Effector CD4-positive, alpha-beta T cell (primary cell): ENCODE data around the gene ANP32A.

Experiments
- DNase-seq: peaks from one replicate; pipeline ENCODE4 v3.0.0-alpha.2; 2020

The ANP32A gene

DNA sequence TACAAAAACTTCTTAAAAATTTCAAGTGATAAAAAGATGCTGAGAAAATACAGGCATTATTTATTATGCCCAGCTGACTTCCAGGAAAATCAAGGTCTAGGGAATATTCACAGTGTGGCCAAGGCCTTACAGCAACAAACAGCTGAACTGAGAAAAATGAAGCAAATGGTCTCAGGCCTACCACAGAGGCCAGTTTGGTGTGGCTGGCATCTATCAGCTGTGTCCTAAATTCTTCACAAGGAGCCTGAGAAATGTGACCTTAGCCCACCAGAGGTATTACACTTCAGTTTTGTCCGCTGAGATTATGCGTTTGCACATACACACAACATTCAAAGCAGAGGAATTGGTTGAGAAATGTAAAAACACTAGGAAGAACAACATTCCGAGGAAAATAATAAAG is 77.4 kb downstream of the ANP32A start:
- no peak for DNase-seq

DNA sequence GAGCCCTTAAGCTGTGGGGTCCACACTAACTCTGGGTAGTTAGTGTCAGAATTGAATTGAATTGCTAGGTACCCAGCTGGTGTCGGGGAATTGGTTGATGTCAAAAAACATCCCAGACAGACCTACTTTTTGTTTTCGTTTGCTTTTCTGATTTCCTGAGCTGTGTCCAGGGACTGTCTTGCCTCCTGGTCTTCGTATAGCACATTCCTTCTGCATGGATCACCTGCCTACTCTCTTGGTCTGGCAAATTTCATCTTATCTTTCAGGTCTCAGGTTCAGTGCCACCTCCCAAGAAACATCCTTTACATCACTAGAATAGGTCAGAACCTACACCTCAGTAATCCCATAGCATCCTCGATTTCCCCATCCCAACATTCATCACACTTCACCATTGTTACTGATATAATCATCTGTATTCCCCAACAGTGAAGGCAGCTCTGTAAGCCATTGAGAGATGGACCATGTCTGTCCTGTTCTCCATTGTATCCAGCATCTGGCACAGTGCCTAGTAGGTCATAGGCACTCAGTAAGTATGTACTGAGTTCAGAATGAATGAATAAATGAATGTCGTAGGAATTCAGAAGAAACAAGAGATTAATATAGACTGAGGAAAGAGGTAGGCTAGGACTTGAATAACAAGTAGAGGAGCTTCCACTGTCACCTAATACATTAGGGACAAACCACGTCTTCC is 81.2 kb downstream of the ANP32A start:
- DNase-seq: no peak

DNA sequence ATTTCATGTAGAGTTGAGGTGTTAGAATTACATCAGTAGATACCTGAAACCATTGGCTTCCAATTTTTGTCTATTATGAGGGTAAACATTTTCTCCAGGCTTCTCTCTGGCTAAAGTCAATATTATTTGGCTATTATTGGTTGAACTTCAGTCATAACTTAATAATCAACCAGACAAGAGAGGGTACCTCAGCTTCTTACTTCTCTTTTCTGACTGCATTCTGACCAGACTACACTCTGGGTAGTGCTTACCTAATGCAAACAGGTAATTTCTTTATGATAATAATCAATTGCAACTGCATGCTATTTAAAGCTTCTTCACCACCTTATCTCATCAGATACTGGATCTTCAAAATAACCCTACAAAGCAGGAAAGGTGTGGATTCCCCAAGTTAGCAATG is 85.1 kb downstream of the ANP32A start:
- no peak for DNase-seq

DNA sequence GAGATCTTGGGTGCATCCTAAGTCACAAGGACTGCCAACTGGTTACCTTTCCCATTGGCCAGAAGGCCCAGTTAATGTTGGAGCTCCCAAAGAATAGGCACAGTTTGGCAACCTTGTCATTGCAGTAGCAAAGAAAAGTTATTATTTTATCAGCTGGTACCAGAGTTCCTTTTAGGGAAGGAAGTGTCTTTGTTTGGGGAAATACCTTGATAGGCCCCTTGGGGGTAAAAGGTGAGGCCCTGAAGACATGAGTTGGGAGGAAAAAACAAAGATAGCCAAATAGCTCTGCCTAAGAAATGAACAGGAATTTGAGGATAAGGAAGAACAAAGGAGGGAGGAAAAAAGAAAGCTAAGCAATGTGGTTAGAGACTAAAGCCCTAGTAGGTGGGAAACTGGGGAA is 85.8 kb downstream of the ANP32A start:
- no peak for DNase-seq

DNA sequence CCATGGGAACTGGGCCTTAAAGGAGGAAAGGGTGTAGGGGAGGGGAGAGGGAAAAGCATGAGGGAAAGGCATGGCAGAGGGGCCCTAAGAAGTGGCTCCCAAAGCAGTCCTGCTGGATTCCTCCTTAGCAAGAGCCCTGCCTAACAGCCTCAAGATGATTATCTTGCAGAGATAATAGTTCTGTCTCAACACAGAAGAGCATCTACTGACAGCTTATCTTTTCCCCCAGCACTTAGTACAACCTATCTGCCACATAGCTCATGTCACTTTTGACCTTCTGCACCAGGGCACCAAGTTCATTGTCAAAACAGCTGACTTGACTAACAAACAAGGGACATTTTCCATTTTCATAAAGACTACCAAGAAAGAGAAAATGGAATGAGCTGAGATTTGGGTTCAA is 86.3 kb downstream of the ANP32A start:
- no peak for DNase-seq

DNA sequence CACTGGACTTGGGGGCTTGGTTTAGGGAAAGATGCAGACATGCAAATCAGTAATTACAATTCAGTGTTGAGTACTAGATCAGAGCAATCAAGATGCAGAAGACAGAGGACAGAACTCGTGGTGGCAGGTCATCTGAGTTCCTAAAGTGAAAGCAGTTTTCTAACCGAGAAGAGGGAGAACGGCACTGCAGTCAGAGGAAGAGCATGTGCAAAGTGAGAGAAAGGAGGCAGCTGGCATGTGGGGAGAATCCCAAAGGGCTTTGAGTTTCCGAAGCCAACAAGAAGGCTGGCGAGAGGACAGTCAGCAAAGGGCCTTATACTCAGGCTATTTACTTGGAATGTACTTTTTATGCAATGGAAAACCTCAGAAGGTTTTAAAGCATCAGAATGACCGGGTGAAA is 87.0 kb downstream of the ANP32A start:
- no peak for DNase-seq

DNA sequence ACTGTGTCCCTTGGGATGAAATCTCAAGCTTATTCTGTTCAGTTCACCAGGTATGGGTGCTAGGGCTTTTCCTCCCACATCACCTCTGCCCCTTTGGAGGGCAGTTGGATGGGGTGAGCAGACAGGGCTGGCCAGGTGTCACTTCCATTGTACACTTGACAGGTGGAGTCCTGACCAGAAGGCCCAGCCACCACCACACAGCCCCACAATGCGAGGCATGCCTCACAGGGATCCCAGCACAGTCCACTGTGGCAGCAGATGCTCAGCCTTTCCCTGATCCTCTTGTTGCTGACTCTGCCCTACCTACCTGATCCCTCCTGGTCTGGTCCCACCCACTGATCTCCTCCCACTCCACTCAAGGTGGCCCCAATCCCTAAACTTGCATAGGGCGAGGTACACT is 88.2 kb downstream of the ANP32A start:
- no peak for DNase-seq

DNA sequence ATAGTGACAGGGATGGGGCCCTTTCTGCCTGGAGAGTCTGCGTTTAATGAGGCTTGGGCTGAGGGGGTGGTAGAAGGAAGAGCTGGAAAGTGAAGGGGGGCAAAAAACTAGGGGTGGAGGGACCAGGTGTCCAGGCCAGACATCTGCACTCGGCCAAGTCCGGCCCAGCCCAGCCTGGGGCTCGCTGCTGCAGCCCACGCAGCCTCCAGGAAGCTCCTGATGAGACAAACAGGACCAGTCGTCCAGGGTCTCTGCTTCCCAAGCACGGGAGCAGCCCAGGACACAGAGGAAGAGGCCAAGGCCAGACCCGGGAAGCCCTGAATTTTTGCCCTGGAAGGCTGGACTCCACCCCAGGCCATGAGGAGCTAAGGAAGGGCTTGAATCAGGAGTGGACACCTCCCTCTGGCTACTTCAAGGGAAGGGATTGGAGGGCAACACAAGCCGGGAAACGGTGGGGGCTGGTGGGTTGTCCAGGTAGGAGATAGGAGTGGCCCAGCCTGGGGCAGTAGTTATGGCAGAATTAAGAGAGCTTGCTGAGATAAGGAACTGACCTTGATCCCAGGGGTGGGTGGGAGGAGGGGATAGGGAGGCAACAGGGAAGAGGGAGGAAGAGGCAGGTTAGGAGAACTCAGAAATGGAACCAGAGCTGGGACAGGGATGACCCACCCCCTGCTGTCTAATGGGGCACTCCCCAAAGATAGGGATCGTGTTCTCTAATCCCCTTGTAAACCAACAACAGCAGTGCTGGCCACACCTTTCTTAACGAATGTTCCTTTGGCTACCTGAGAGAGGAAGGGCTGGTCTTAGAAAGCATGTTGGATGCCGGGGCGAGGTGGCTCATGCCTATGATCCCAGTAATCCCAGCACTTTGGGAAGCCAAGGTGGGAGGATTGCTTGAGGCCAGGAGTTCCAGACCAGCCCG is 89.5 kb downstream of the ANP32A start:
- no peak for DNase-seq

DNA sequence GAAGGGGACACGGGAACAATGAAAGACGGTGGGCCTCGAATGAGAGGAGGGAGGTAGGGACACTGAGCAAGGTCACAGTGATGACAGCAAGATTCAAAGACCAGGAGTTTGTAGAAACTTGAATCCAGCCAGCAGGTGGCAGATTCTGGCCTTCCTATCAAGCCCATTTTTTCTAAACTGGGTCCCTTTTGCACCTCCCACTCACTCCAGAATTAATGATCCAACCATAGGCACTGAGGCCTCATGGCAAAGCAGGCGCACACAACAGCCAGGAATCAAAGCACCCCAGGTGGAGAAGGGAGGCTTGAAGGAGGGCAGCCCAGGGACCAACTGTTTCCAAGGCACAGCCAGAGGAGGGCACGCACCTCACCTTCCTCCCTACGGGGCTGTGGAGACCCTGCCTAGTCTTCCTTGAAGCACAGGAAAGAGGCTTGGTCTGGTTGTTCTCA is 90.2 kb downstream of the ANP32A start:
- DNase-seq: no peak

DNA sequence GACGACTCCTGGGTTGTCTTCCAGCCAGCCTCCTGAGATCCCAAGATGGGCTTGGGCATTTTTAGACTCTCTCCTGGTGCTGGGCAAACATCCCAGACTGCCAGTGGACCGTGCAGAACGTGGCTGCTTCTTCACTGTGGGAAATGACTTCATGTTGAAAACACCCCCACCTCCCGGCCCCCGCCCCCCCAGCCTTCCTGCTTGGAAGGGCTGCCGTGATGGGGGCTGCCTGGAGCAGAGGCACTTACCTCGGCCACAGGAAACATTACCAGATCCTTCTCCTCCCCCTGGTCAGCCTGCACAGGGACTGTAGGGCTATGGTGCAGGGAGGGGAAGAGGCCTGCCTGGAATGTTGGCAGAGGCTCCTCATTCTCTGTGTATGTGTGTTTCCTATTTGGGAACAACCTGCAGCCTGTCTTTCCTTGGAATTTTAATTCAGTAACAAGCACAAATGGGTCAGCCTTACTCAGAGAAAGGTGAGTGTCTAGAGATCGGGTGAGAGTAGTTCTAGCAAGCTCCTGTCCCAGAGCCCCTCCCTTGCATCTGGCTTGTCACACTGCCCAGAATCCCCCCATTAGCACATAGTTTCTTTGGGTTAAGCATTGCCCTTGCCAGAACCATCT is 90.8 kb downstream of the ANP32A start:
- DNase-seq: no peak
